ENCODE measurements around the gene MLH1.

DNA sequence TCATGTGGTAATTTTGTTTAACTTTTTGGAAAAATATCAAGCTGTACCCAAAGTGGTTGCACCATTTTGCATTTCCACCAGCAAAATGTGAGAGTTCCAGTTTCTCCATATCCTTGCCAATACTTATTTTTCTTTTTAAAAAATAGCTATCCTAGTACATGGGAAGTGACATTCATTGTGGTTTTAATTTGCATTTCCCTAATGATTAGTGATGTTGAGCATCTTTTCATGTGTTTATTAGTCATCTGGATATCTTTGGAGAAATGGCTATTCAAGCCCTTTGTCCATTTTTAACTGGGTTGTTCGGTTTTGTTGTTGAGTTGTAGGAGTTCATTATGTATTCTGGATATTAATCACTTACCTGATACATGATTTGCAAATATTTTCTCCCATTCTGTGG, 29.0 kb upstream of the MLH1 start:
- TF ChIP-seq, protein P1, sequence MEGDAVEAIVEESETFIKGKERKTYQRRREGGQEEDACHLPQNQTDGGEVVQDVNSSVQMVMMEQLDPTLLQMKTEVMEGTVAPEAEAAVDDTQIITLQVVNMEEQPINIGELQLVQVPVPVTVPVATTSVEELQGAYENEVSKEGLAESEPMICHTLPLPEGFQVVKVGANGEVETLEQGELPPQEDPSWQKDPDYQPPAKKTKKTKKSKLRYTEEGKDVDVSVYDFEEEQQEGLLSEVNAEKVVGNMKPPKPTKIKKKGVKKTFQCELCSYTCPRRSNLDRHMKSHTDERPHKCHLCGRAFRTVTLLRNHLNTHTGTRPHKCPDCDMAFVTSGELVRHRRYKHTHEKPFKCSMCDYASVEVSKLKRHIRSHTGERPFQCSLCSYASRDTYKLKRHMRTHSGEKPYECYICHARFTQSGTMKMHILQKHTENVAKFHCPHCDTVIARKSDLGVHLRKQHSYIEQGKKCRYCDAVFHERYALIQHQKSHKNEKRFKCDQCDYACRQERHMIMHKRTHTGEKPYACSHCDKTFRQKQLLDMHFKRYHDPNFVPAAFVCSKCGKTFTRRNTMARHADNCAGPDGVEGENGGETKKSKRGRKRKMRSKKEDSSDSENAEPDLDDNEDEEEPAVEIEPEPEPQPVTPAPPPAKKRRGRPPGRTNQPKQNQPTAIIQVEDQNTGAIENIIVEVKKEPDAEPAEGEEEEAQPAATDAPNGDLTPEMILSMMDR (conservative IDR thresholded peaks at IDR 0.05; ENCODE audit: low read length) = no peak
- no peak for TF ChIP-seq EZH2phosphoT487 (IDR thresholded peaks at IDR 0.05; ENCODE audit: borderline replicate concordance, low read depth, low read length)
